ENCODE measurements around the gene TMEM121.

- TF ChIP-seq CTCF (IDR thresholded peaks at IDR 0.05; ENCODE audit: low read depth, low read length, poor library complexity, severe bottlenecking) (no peak), EZH2phosphoT487 (IDR thresholded peaks at IDR 0.05; ENCODE audit: borderline replicate concordance, low read length) (no peak)
Observed at GRCh38 chr14:105547741-105548169, 21.4 kb downstream of the TMEM121 start.
